Measurements from ENCODE around the gene MYMK.

MYMK gene

DNA sequence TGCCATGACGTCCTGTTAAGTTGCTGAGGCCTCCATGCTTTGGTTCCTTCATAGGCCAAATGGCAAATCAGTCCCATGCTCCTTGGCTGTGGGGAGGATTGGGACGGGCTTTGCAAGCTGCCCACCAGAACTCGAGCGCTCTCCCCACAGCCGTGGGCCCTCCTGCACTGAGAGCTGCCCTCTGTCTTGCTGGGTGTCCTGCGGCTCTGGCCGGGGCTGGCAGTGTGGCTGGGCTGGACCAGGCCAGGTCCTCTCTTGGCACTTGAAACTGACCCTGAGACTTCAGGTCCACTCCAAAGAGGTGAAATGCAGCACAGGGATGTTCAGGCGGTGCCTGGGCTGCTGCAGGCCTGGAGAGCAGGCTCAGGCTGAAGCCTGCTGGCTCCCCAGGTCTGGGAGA, 7.0 kb downstream of the MYMK start:
- no peak for DNase-seq

- no peak for DNase-seq
Observed at GRCh38 chr9:133516961-133517350, 7.8 kb downstream of the MYMK start.

DNA sequence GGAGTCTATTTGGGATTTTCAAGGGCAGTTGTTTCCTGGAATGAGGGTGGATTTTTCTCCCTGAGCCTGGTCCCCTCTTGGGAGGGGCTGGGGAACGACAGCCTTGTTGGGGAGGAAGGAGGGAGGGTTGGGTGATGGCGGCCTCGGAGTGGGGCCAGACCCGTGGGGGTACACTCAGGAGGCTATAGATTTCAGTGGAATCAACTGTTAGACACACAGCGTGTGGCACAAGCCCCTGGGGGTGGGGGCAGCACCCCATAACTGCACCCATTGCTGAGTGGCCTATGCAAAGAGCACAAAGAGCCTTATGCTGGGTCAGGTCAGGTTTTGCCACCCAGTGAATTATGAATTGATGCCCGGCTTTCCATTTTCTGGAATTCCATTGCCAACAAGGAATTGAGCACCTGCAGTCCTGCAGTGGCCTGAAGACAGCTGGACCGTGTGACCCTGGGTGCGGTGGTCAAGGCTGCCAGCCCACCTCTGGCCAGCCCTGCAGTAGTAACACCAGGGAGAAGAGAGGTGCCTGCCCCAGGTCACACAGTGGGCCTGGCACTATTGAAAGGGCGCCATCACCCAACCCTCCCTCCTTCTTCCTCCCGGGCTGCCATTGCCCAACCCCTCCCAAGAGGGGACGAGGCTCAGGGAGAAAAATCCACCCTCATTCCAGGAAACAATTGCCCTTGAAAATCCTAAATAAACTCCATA, 8.4 kb downstream of the MYMK start:
- DNase-seq = no peak

DNA sequence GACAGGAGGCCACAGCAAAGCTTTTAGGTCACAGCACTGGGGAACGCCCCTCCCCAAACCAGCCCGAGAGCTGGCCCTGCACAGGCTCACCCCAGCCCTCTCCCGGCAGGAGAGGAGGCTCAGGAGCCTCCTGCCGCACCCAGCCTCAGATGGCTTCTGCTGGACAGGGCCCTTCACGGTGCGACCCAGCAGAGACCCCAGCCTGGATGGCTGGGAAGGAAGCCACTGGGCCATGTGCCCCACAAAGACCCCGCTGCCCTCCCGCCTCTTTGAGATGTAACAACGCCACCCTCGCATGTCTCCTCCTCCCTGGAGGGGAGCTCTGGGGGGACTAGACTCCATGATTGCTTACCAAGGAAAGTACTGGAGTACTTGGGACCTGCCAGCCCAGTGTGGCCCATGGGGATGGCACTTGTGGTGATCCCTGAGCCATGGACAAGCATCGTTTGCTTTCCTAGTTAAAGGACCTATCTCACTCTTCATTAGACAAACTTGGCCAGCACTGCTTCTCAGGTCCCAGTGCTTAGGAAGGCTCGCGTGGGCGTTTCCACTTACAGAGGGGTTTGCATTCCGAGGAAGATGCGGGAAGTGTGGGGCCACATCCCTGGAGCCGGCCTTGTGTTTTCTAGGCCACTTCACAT, 9.0 kb downstream of the MYMK start:
- no peak for DNase-seq

DNA sequence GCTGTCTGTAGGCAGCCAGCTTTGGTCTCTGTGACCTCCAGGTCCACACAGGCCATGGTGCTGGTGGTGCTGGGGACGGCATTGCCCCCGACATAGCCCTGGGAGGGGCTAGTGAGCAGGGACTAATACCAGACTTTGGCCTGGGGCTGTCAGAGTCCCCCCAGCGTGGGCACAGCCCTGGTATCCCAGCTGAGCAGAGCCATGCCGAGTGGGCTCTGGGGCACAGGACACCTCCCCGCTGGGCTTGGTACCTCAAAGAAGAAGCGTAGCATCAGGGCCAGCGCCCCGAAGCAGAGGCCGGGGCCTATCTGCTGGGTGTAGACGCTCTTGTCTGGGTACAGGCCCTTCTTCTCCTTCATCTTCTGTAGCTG, 9.5 kb downstream of the MYMK start:
- no peak for DNase-seq

DNA sequence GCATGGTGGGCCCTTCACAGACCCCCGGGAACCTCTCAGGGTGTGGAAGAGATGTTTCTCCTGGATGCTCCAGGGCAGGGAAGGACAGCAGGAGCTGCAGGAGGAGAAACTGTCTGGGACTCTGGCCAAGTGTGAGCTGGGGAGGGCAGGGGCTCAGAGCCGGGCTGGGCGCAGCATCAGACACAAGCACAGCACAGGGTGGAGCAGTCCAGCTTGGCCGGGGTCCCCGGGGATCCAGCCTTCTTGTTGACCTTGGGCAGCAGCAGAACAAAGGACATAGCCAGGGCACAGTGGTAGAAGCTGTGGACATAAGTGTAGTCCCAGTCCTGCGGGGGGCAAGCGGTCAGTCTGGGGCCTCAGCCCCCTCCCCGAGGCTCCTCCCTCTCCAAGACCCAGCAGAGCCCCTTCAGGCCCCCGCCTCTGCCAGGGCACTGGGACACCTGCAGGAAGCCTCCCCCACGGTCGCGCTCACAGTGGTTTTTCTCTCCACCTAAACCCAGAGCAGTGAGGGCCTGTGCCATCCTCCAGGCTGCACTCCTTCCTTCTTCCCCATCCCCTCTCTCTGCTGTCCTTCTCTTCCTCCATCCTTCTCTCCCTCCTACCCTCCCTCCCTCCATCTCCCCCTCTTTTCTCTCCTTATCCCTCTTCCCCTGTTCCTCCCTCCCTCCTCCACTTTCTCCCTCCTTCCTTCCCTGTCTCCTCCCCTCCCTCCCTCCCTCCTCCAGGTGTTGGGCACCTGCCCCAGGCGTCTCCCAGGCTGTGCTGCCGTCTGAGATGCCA, 10.1 kb downstream of the MYMK start:
- no peak for DNase-seq

- no peak for DNase-seq
Observed at GRCh38 chr9:133513214-133514100, 11.3 kb downstream of the MYMK start.

GRCh38 chr9:133512253-133513213, 12.2 kb downstream of the MYMK start:
- no peak for DNase-seq

- no peak for DNase-seq
Observed at GRCh38 chr9:133511607-133512006, 13.2 kb downstream of the MYMK start.

- no peak for DNase-seq
Observed at GRCh38 chr9:133510926-133511505, 13.7 kb downstream of the MYMK start.

DNA sequence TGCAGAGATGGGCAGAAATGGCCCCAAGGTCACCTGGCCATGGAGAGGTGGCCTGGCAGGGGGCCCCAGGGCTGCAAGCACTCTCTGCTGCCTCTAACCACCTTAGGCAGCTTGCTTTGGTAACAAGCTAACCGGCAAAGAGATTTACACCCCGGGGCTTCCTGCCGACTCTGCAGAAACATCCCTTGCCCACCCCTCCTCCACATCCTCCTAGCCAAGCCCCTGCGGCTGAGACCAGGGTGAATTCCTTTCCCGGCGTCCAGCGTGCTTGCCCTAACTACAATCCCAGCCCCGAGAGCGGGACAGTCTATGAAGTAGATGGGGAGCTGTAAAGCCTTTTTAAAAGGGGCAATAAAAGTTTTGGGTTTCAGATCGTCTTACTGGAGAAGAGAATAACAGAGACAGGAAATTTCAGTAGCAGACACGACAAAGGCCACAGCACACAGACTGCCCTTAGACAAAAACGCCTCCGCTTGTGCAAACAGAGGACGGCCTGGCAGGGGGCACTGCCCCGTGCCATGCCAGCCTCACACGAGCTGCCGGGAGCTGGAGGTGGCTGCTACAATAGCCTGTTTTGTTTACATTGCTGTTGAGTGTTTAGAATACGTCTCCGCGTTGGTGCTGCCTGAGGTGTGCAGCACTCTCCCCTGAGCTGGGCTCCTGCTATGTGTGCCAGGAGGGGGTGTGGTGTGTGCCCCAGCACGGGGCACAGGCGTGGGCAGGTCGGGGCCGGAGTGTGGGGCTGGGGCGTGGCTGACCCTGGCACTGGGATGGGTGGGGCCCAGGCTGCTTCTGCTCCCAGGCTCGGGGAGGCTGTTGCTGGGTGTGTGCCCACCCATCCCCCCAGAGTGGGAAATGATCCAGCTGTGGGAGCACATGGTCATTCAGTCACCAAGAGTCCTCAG, 15.3 kb downstream of the MYMK start:
- DNase-seq = peak; percentile 2

DNA sequence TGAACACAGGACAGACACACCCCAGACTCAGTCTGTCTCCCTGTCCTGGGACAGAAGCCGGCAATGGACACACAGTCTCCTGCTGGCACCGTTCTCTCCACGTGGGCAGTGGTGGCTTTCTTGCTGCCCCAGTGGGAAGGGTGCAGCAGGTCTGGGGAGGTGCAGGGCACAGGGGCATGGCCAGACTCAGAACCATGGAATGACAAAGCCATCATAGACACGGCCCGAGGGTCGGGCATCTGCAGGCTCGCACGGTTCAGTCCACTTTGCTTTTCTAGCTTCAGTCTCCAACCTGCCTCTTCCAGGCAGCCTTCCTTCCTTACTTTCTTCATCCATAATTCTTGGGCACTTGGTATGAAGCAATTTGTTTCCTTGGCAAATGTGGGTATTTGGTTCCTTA, 16.7 kb downstream of the MYMK start:
- no peak for DNase-seq

DNA sequence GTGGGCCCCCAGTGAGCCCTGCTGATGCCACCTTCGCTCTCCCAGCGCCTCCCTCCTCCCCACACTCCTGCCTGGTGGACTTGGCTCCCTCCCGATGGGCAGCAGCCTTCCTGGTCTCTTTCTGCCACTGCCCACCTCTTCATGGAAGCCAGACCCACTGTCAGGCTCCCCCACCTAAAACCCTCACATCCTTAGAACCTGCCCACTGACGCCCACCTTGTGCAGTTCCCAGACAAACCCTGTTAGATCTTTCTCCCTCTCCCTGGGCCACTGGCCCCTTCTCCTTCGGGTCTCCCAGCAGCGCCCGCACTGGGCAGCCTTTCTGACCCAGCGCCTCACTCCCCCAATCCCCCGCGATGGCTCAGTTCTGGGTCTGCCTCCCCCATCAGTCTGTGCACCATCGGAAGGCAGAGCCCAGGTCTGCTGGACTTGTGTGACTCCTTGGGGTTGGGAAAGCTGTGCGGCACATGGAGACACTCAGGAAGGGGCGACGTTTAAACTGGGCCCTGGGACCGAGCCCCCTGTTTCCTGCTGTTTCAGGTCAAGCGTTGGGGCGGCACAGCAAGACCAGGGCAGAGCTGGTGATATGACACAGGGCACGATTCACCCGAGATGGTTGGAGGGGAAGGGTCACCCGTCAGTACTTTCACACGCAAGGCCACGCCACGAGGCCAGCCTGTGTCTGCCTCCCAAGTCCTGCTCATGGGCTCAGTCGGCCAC, 17.4 kb downstream of the MYMK start:
- no peak for DNase-seq

DNA sequence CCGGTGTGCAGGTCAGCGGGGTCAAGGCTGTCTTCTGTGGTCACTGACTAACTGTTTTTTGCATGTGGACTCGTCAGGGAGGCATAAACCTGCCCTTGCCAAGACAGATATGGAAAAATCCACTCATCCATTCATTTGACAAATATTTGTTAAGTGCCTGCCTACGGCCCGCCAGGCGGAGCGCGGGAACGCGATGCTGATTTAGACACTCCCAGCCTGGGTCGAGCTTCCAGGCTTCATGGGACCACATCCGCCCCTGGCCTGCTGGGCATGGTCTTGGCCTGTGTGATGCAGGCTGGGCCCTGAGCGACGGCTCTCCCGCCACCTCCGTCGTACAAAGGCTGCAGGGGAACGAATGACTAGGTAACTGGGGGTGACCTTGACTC, 18.1 kb downstream of the MYMK start:
- DNase-seq = no peak

GRCh38 chr9:133505901-133506652, 18.7 kb downstream of the MYMK start:
- DNase-seq = no peak

GRCh38 chr9:133505186-133505830, 19.5 kb downstream of the MYMK start:
- DNase-seq = no peak

DNA sequence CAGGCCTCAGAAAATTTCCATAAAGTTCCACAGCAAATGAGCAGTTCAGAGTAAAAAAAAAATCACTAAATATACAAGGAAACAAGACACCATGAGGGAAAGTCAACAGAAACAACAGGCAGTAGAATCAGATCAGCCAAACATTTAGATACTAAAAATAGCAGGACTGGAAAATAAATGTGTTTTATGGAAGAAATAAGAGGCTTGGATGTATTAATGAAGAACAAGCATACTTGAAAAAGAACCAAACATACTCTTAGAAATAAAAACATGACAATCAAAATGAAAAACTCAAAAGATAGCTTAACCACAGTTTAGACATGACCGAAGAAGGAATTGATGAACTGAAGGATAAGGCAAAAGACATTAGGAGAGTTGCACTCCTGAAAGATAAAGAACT, 22.6 kb downstream of the MYMK start:
- no peak for DNase-seq

GRCh38 chr9:133499892-133500270, 24.9 kb downstream of the MYMK start:
- no peak for DNase-seq

All from CD4-positive, alpha-beta T cell treated with Interleukin-4 for 4 hours (primary cell).